HG02798 (cell line): ENCODE data around the gene VHLL.

Experiments
- ATAC-seq: cut with Tn5 transposase; IDR thresholded peaks from one replicate; pipeline ENCODE4 v1.9.1; 2021; ENCODE audit warnings: mild to moderate bottlenecking; ENCODE audit not compliant: unreplicated experiment, poor library complexity

Gene VHLL

DNA sequence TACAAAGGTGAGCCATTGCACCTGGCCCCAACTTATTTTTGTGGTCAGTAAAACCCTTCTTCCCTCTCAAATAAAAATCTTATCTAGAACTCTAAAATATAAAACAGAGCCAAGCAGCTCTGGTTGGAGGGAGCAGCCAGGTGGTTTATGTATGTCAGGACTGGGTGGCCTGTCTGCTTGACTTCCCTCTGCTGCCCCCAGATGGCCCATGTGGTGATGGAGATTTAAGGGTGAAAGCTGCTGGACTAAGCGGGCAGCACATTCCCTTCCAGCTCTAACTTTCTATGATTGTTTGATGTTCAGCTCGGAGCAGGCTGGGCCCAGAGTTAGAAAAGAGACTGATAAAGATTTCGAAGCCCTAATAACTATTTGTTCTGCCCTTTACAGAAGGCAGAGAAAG lies 39.3 kb downstream of the VHLL start:
- no peak for ATAC-seq

DNA sequence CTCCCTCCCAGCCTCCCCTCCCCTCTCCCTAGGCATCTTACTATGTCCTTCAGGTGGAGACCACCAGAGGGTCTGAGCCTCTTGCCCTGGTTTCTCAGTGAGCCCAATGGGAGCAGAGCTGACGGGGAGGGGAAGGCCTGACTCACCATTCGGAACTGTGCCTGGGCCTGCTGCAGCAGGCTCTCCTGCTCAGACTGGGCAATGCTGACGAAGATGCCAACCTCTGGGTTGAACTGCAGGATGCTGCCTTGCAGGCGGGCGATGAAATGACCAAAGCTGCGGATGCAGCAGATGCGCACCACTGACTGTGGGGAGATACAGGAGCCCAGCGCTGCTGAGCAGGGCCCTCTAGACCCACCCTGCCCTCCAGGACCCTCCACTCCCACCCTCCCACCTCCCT lies 40.2 kb downstream of the VHLL start:
- ATAC-seq: no peak

DNA sequence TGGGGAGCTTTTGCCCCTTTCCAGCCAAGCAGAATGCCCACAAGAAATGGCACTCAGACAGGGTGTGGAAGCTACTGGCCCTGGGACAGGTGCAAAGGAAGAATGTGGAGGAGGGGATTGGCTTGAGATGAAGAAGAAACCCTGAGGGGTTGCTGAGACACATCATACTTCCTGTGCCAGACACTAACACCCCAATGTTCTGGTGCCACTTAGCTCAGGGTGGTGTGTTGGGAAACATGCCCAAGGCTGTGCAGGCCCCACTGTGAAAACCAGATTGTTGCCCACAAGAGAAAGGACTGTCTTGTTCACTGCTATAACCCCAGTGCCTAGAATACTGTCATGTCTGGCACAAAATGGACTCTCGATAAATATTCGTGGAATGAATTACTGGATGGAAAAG lies 41.4 kb downstream of the VHLL start:
- no peak for ATAC-seq

DNA sequence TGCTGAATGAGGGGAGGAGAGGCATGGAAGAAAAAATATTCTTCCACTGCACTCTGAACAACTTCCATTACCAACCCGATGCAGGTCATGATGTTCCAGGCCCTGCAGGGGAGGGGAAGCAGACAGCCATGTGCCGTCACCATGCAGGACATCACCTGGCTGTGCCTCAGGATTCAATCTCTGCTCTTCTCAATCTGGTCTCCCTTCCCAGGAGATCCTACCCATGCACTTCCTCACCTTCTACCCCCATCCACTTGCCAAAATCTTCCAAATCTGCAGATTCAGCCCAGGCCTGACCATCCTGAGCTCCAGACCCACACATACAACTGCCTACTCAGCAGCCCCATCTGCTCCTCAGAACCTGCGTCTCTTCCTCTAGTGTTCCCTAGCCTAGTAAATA lies 45.5 kb downstream of the VHLL start:
- ATAC-seq: no peak

DNA sequence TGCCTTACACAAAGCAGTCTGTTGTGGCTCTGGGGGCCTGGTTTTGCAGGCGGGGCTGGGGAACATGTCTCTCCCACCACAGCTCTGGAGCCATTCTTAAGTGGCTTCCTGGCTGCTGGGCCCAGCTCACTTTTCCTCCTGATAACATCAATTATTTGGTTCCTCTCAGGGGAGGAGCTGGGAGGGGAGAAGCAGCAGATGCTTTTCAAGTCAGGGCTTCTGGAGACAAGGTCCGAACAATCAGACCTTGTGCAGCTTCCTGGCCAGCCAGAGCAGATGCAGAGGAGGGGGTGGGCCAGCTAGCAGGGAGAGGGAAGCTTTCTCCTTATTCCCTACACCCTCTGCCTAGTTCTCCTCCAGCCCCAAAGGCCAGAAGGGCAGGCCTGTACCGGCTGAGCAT lies 47.6 kb downstream of the VHLL start:
- no peak for ATAC-seq

DNA sequence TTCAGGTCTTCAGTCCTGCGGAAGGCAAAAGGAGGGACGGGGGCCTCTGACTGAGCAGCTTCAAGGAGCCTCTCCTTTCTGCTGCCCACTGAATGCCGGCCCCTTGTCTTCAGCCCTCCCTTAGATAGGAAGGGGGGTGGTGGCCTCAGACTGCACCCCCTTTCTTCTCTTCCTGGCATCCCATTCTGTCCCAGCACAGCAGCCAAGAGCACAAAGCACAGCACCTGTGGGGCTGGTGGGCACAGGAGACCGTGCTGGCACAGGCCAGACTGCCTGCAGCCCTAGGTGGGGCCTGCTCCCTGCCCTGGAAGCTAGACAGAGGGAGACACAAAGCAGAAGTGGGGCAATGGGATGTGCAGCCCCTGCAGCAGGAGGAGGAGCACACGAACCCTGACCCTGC lies 49.5 kb downstream of the VHLL start:
- no peak for ATAC-seq
